Choroid plexus epithelial cell (primary cell): ENCODE results near the gene SLC26A6.

Experiments used
- DNase-seq: peaks from one replicate; pipeline ENCODE4 v3.0.0-alpha.2; 2010; ENCODE audit warnings: low read depth
- H3K4me3 ChIP-seq: 2 replicates; pipeline ENCODE4 v1.5.1; 2011; ENCODE audit warnings: low read depth, mild to moderate bottlenecking, control low read depth, low read length, moderate library complexity
- TF ChIP-seq, protein P1 (sequence below): conservative IDR thresholded peaks from 2 replicates; pipeline ENCODE4 v1.5.1; 2011; ENCODE audit warnings: low read depth, mild to moderate bottlenecking, control low read depth, inconsistent platforms, low read length, moderate library complexity

Gene SLC26A6

DNA sequence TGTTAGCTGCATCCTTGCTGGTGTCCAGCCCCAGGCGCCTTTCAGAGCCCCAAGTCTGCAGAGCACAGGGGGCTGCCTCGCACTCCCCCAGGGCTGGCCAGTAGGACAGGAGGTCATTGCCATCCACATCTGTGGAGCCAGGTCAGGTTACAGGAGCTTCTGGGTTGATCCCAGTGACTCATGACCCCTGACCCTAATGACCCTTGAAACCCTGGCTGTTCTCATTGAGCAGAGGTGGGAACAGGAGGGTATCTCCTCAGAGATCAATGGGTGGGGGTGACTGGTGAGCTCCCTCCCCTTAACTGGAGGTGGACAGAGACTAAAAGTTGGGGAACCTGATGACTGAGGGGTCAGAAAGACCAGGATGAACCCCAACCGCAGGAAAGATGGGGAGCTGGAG, 6.1 kb upstream of the SLC26A6 start:
- no peak overlapping the region for H3K4me3 ChIP-seq
- TF ChIP-seq, protein P1, sequence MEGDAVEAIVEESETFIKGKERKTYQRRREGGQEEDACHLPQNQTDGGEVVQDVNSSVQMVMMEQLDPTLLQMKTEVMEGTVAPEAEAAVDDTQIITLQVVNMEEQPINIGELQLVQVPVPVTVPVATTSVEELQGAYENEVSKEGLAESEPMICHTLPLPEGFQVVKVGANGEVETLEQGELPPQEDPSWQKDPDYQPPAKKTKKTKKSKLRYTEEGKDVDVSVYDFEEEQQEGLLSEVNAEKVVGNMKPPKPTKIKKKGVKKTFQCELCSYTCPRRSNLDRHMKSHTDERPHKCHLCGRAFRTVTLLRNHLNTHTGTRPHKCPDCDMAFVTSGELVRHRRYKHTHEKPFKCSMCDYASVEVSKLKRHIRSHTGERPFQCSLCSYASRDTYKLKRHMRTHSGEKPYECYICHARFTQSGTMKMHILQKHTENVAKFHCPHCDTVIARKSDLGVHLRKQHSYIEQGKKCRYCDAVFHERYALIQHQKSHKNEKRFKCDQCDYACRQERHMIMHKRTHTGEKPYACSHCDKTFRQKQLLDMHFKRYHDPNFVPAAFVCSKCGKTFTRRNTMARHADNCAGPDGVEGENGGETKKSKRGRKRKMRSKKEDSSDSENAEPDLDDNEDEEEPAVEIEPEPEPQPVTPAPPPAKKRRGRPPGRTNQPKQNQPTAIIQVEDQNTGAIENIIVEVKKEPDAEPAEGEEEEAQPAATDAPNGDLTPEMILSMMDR: no peak
- no peak for DNase-seq

DNA sequence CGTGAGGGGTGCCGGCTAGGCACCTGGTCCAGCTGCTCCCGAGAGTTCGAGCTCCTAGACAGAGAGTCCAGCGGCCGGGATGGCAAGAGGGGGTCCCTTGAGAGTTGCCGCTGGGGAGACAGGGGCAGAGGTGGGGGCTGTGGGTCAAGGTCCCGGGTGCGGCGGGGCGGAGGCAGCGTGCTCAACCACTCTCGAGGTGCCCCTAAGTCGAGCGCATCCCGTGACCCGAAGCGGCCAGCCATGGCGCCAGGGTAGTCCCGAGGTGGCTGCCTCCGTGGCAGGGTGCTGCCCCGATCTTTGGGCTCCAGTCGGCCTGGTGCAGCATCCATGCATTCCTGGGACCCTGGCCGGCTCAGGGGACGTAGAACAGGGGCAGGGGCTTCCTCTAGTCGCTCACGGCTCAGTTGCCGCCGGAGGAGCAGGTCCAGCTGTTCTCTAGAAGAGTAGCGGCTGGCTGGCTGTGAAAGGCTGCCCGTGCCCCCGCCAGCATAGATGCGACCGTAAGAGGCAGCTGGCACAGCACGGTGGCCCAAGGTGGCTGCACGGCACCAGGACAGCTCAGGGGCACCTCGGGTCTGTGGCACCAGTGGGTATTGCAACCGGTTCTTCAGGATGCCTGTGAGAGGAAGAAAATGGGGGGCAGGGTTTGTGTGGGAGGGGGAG, 4.8 kb upstream of the SLC26A6 start:
- DNase-seq: no peak
- TF ChIP-seq, protein P1: no peak
- no peak overlapping the region for H3K4me3 ChIP-seq

DNA sequence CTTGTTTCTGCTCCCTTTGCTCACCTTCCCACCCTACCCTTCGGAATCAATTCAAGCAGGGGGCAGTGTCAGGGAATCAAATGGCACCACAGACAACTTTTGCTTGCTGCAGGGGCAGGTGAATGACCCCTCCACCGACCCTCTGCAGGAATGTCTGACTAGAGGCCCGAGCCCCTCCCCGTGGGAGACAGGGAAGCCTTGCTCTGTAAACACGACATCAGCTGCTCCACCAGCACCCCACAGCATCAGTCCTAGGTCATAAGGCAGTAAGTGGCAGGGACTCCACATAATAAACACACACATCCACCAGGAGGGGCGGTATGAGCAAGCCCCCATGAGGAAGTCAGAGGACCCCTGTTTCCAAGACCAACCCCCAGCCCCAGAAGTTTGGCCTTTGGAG, 2.0 kb upstream of the SLC26A6 start:
- TF ChIP-seq, protein P1: no peak
- no peak overlapping the region for H3K4me3 ChIP-seq

DNA sequence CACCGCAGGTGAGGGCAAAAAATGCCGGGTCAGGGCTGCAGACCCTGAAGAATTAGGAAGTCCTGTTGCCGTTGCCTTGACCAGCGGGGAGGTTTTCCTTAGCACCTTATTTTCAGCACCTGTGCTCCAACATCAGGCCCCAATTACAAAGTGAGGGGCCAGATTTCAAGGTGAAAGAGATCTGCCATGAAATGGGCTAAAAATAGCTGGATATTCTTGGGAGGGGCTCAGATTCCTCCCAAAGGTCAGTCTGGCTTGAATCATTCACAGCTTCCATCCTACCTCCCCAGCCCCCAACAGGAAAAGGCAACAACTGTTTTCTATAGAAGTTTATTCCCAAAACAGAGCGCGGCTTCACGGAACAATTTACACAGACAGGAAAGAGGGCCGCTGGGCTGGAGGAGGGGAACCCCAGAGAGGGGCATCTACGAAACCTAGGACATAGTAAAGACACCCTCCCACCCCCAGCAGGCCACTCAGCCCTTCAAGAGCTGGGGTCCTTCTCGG, 941 bp upstream of the SLC26A6 start:
- TF ChIP-seq, protein P1: no peak
- DNase-seq: no peak
- H3K4me3 ChIP-seq: peak overlapping the region; percentile 96

More for the DNA sequence above, 2.0 kb upstream of the SLC26A6 start:
- no peak for DNase-seq

DNA sequence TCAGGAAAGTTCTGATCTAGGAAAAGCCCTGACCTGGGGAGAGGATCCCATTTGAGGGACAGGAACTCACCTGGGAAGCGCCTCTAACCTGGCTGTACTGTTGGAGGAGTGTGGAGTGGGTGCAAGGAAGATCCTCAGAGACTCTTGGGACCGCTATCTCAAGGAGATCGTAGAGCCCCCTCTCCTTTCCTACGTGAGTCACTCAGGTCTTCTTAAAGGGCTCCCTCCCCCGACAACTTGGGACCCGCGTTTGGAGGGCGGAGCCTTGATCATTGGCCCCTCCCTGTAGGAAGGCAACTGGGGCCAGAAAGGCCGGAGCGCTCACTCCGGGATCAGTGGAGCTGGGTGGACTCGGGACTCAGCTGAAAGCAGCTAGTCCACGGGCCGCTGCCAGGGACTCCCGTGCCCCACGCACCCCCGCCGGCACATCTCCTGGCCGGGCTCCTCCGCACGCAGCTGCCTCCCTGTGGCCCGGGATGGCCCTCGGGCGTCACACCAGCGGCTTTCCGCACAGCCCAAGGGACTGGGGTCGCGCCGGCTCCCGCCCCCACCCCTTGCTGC, 520 bp downstream of the SLC26A6 start:
- TF ChIP-seq, protein P1: no peak
- peak overlapping the region; percentile 96 for H3K4me3 ChIP-seq

DNA sequence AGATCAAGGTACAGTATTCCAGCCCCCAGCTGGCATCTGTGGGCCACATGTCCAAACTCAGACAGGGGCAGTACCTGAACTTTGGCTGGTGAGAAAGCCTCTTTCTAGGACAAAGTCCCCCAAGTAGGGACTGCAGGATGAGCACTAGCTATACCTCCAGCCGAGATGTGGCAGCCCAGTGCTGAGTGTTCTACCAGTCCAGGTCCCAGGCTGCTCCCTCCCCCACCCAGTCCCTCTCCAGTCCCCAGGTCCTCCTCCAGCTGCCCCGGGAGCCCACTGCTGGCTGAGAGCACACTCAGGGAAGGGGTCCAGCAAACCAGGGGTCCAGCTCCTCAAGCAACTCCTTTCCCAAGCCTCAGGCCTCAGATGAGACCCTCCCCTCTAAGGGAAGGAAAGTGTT, 1.5 kb downstream of the SLC26A6 start:
- TF ChIP-seq, protein P1: no peak
- DNase-seq: no peak
- peak overlapping the region; percentile 30 for H3K4me3 ChIP-seq

More for the DNA sequence above, 520 bp downstream of the SLC26A6 start:
- peak; percentile 49 for DNase-seq

DNA sequence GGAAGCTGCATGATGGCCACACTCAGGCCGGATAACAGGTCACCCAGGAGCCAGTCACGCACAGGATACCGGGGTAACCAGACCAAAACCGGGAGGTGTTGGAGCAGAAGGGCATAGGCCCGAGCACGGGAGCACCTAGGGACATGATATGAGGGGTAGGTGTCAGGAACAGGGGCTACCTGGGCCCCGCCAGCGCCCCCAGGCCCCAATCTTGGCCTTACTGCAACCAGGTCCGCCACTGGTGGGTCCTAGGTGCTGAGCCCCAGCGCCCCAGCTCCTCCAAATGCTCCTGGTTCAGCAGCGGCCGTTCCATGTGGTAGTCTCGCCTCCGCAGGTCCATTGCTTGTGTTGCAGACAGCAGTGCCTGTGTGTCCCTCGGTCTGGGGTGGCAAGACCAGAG, 2.0 kb downstream of the SLC26A6 start:
- H3K4me3 ChIP-seq: no peak overlapping the region
- TF ChIP-seq, protein P1: no peak
- no peak for DNase-seq
